Vagina (tissue), 2 donors: ENCODE measurements around the gene PAPLN.

Experiments used
- CTCF ChIP-seq, 3 experiments: fragments of 450-650 bp in 2 of 3; fragments of 200-600 bp in 1 of 3; sonication (generic) in 1 of 3; IDR thresholded peaks; one replicate each; pipeline ENCODE4 v1.5.1; 2017 to 2019; ENCODE audit warnings: antibody characterized with exemption in 3 of 3, mild to moderate bottlenecking in 2 of 3, moderate library complexity in 2 of 3
- POLR2A ChIP-seq, 2 donors: fragments of 450-650 bp; IDR thresholded peaks; one replicate each; pipeline ENCODE4 v1.6.1; 2017; ENCODE audit warnings: antibody characterized with exemption in 2 of 2, mild to moderate bottlenecking in 2 of 2, moderate library complexity in 2 of 2
- POLR2AphosphoS5 ChIP-seq, 2 donors: sonication (generic); formaldehyde crosslinking; IDR thresholded peaks; one replicate each; pipeline ENCODE4 v1.9.0; 2017; ENCODE audit warnings: antibody characterized with exemption in 2 of 2, mild to moderate bottlenecking in 2 of 2, low read depth in 1 of 2; ENCODE audit not compliant: insufficient read depth in 1 of 2

GRCh38 chr14:73253721-73254120 lies 16.4 kb downstream of the PAPLN start:
- no peak for TF ChIP-seq POLR2A (IDR thresholded peaks at IDR 0.05)
- TF ChIP-seq CTCF (IDR thresholded peaks at IDR 0.05), result no peak
- no peak for TF ChIP-seq POLR2AphosphoS5 (IDR thresholded peaks at IDR 0.05; ENCODE audit: insufficient read depth in 1 of 2, low read depth in 1 of 2)
